Activated T-cell treated with anti-CD3 and anti-CD28 coated beads, Interleukin-2, amount 50 U/mL, for 72 hours (primary cell): ENCODE data around the gene CCDC54. TPM values are rescaled to one million over a fixed set of nuclear protein-coding genes. Genes with fewer than 3 reads are reported as not detected.
"Not testable (repeated sequence)": the region's sequence is repeated elsewhere in the genome, so short reads cannot be mapped to it uniquely, and the experiment has no call there.

Experiments
- ATAC-seq, 2 donors: fragments of 150-1000 bp; cut with Tn5 transposase; replicated peaks in 1 of 2; 2 replicates each; pipeline ENCODE4 v1.10.0; 2021; ENCODE audit warnings: moderate library complexity in 2 of 2, mild to moderate bottlenecking in 1 of 2
- DNase-seq, 2 donors: peaks; one replicate each; pipeline ENCODE4 v3.0.0; 2021 to 2022; ENCODE audit warnings: mixed read lengths in 1 of 2
- H3K27ac Mint-ChIP-seq: one replicate; pipeline ENCODE4 v1.8.0; 2022; ENCODE audit warnings: mild to moderate bottlenecking, moderate library complexity, mixed read lengths
- H3K27me3 Mint-ChIP-seq: one replicate; pipeline ENCODE4 v1.8.0; 2022; ENCODE audit warnings: low read depth, mixed read lengths
- H3K36me3 Mint-ChIP-seq, 2 donors: one replicate each; pipeline ENCODE4 v1.8.0; 2022; ENCODE audit warnings: mixed read lengths in 2 of 2, mild to moderate bottlenecking in 1 of 2; ENCODE audit not compliant: insufficient read depth in 2 of 2
- H3K4me1 Mint-ChIP-seq: one replicate; pipeline ENCODE4 v1.8.0; 2022; ENCODE audit warnings: low read depth, mixed read lengths
- H3K4me3 Mint-ChIP-seq, 2 donors: one replicate each; pipeline ENCODE4 v1.8.0; 2022; ENCODE audit warnings: mild to moderate bottlenecking in 2 of 2, mixed read lengths in 2 of 2, moderate library complexity in 2 of 2
- H3K9me3 Mint-ChIP-seq, 2 donors: one replicate each; pipeline ENCODE4 v1.8.0; 2022; ENCODE audit warnings: mixed read lengths in 2 of 2
- total RNA-seq, 2 donors: library from RNA; stranded (reverse); gene quantifications; one replicate each; pipeline ENCODE4 v1.2.3, GENCODE V29; 2022

CCDC54 gene
- total RNA-seq: not detected

DNA sequence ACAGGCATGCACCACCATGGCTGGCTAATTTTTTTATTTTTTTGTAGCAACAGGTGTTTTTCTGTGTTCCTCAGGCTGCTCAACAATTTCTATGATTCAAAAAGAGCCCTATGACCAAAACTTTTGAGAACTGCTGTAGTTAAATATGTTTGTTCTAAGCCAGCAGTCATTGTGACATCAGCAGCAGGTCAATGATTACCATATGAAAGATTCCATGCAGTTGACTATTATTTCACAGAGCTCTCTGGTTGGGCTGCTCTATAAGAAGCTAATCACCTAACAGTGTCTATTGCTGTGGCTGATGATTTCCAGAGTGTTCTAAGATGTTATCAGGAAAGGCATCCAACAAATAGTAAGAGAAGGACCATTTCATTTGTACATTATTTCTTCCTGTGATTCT lies at the start of gene CCDC54:
Gene CCDC54 (plus strand): TSS at position 289 of the 400 bp plus-strand sequence. CDS start 149 bp downstream, outside the sequence.
- DNase-seq (no peak), ATAC-seq (no peak)
- Mint-ChIP-seq H3K4me1 (no peaks in the 10 kb centered on the region), H3K9me3 (no peaks in the 10 kb centered on the region), H3K4me3 (no peak within 1 kb of the TSS), H3K36me3 (no peaks in the 10 kb centered on the region), H3K27me3 (peaks cover 23% of the 10 kb centered on the region), H3K27ac (no peak within 1 kb of the TSS)

DNA sequence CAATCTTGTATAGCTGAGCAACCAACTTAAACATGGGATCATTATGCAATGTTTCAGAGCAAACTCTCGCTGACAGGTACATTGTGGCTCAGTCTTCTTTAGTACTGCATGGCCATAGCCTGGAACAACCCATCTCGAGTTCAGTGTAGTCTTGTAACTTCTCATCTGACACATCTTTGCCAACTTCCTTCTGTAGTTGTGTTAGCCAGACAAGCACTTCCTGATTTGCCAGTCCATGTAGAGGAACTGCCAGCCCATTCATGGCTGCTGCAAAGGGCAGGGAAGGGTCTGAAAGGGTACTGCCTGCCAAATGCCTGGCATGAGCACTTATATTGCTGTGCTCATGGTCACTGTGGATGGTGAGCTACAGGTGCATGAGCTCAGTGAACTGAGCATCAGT lies 49.2 kb upstream of the CCDC54 start:
- H3K27ac Mint-ChIP-seq: no peak overlapping the region
- H3K4me1 Mint-ChIP-seq: no peaks in the 10 kb centered on the region
- no peak overlapping the region for H3K4me3 Mint-ChIP-seq
- no peak for ATAC-seq
- H3K9me3 Mint-ChIP-seq: no peaks in the 10 kb centered on the region
- H3K36me3 Mint-ChIP-seq: no peaks in the 10 kb centered on the region
- H3K27me3 Mint-ChIP-seq: no peaks in the 10 kb centered on the region
- DNase-seq: no peak

DNA sequence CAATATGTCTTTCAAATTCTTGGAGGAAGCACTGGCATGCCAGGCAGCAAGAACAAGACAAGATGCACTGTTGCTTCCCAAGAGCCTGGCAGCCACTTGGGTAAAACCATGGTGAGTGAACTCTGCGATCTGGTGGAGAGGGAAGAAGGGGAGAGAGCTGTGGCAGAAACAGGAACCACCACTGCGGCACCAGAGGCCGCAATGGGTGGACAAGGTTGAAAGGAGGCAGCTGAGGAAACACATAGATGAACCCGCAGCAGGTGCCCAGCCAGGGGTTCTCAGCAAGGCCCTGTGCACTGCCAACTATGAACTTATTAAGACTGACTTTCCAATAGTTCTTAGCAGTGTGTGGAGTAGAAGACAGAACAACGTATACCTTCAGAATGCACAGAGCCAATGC lies 48.2 kb upstream of the CCDC54 start:
- no peaks in the 10 kb centered on the region for H3K27me3 Mint-ChIP-seq
- no peak for DNase-seq
- H3K4me3 Mint-ChIP-seq: no peak overlapping the region
- no peak for ATAC-seq
- H3K36me3 Mint-ChIP-seq: no peaks in the 10 kb centered on the region
- no peak overlapping the region for H3K27ac Mint-ChIP-seq
- no peaks in the 10 kb centered on the region for H3K9me3 Mint-ChIP-seq
- H3K4me1 Mint-ChIP-seq: no peaks in the 10 kb centered on the region

DNA sequence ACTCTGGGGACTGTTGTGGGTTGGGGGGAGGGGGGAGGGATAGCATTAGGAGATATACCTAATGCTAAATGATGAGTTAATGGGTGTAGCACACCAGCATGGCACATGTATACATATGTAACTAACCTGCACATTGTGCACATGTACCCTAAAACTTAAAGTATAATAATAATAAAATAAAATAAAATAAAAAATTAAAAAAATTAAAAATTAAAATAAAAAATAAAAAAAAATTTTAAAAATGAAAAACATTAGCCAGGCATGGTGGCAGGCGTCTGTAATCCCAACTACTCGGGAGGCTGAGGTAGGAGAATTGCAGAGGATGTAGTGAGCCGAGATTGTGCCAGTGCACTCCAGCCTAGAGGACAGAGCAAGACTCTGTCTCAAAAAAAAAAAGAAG lies 37.5 kb upstream of the CCDC54 start:
- not testable (repeated sequence) for ATAC-seq, H3K4me3 Mint-ChIP-seq, H3K27me3 Mint-ChIP-seq, DNase-seq, H3K36me3 Mint-ChIP-seq, H3K27ac Mint-ChIP-seq, H3K9me3 Mint-ChIP-seq, H3K4me1 Mint-ChIP-seq

DNA sequence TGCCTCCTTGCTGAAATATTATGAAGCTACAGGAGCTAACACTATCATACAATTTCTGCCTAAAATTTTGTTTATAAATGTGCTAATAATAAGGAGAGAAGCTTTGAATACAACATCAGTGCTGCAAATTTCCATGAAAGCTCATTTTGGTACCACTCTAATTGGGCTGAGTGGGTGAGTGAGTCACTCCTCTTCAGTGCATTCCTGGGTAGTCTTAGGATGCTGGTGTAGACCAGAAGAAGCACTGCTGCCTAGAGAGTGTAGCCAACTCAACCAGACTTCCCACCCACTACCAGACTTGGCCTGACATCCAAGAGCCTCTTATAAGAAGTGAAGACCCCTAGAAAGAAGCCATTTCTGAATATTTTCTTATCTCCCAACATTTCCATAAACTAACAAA lies 32.5 kb upstream of the CCDC54 start:
- no peak for DNase-seq
- no peak overlapping the region for H3K4me3 Mint-ChIP-seq
- no peak overlapping the region for H3K27ac Mint-ChIP-seq
- H3K4me1 Mint-ChIP-seq: no peaks in the 10 kb centered on the region
- no peak for ATAC-seq
- no peaks in the 10 kb centered on the region for H3K36me3 Mint-ChIP-seq
- H3K9me3 Mint-ChIP-seq: no peaks in the 10 kb centered on the region
- peaks cover 14% of the 10 kb centered on the region for H3K27me3 Mint-ChIP-seq

DNA sequence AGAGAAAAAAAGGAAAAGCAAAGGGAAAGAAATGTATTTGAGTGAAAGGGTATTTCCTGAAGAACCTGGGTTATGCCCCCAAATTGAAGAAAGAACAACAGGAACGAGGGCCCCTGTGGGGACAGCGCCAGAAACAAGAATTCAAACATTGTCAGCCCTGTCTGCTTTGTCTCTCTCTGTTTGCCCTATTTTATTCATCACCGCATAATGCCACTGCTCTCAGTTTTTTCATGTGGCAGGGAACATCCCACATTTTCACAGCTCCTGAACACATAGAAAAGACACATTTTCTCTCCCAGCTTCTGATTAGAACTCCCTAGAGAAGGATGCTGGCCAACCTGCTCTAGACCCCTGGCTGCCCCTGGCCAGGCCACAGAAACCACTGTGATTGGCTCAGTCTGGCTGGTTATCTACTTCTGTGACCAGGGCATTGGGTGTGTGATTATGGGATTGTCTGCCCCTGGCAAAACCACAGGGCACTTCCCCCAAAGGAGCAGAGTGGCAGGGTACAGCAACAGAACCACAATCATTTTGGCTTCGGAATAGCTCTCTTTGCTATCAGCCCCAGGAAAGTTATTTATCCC lies 31.3 kb upstream of the CCDC54 start:
- Mint-ChIP-seq H3K9me3 (no peaks in the 10 kb centered on the region), H3K27me3 (peaks cover 14% of the 10 kb centered on the region), H3K36me3 (no peaks in the 10 kb centered on the region), H3K4me3 (no peak overlapping the region), H3K4me1 (no peaks in the 10 kb centered on the region), H3K27ac (no peak overlapping the region)
- ATAC-seq (no peak), DNase-seq (no peak)

DNA sequence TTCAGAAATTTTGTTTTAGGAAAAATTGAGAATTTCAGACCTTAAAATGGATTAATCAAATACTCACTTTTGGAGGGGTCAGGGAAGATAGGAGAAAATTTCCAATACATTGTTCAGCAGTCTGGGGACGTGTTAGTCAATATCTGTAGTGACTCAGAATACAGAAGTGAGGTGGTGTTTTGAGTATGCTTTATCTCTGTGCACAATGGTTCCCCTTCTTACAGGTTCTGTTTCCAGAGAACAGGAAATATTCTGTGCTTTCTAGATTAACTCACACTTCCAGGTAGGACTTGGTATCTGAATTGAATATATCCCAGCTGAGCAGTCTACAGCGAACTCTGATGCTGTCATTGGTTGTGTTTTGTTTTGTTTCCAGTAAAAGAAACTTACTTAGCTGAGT lies 30.7 kb upstream of the CCDC54 start:
- DNase-seq (no peak), ATAC-seq (peak in 1 of 2 donors; percentile 66)
- Mint-ChIP-seq H3K4me1 (no peaks in the 10 kb centered on the region), H3K27ac (no peak overlapping the region), H3K27me3 (peaks cover 14% of the 10 kb centered on the region), H3K36me3 (no peaks in the 10 kb centered on the region), H3K9me3 (no peaks in the 10 kb centered on the region), H3K4me3 (no peak overlapping the region)

DNA sequence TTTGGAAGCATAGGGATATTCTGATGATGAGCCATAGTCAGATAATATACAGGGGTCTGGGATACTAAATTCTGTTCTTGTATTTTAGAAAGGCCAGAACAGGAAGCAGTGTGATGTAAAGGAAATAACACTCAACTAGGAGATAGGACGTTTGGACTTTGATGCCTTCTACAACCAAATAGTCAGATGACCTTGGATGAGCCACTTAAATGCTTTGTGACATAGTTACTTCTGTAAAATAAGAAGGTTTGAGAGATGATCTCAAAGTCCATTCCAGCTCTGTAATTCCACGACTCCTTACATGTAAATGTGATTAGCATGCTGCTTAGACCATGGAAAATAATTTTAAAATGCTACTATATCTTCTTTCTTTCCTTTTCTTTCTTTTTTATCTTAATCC lies 29.5 kb upstream of the CCDC54 start:
- H3K4me1 Mint-ChIP-seq: no peaks in the 10 kb centered on the region

DNA sequence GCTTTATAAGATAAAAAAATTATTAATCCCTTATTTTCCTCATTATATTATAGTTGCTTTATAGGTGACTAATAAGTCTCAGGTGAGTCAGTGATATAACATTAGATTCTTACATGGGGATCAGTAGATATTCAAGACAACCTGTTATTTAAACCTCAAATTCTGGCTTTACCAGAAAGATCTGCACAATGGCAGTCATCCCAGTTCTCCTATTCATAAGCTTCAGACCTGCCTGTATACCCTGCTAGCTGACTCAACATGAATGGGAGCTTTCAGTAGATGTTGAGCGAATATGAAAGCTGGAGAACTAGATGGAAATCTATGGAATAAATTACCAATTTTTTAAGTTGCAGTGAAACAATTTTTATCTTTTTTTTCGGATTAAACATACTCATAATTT lies 20.5 kb upstream of the CCDC54 start:
- Mint-ChIP-seq H3K9me3 (peaks cover 0 to 3% of the 10 kb centered on the region in 2 donors), H3K36me3 (no peaks in the 10 kb centered on the region), H3K4me3 (no peak overlapping the region), H3K27ac (no peak overlapping the region), H3K27me3 (no peaks in the 10 kb centered on the region), H3K4me1 (no peaks in the 10 kb centered on the region)
- no peak for DNase-seq
- ATAC-seq: no peak

More for the DNA sequence above, 29.5 kb upstream of the CCDC54 start:
- no peak for DNase-seq
- ATAC-seq: no peak
- no peaks in the 10 kb centered on the region for H3K9me3 Mint-ChIP-seq
- H3K27ac Mint-ChIP-seq: no peak overlapping the region
- H3K36me3 Mint-ChIP-seq: no peaks in the 10 kb centered on the region
- H3K4me3 Mint-ChIP-seq: no peak overlapping the region
- peaks cover 7% of the 10 kb centered on the region for H3K27me3 Mint-ChIP-seq

DNA sequence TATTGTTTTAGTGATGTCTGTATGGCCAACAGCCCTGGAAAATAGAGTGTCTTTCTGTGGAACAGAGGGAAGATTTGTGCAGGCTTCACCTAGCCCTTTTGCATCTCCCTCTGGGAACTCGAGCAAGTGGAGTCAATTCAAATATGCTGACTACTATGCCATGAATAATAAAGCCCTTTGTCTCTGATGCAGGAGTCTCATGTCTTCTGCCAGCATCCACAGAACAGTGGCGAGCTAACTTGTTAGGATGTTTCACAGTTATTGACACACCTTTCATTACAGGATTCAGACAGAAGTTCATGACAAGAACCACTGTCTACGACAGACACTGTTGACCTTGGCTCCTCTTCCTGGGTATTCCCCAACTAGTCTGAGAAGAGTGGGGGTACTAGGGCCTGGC lies 15.6 kb upstream of the CCDC54 start:
- no peaks in the 10 kb centered on the region for H3K36me3 Mint-ChIP-seq
- H3K9me3 Mint-ChIP-seq: peaks cover 0 to 3% of the 10 kb centered on the region in 2 donors
- DNase-seq (no peak), ATAC-seq (no peak)
- H3K4me1 Mint-ChIP-seq: no peaks in the 10 kb centered on the region
- peaks cover 5% of the 10 kb centered on the region for H3K27me3 Mint-ChIP-seq
- H3K27ac Mint-ChIP-seq: no peak overlapping the region
- H3K4me3 Mint-ChIP-seq: no peak overlapping the region

DNA sequence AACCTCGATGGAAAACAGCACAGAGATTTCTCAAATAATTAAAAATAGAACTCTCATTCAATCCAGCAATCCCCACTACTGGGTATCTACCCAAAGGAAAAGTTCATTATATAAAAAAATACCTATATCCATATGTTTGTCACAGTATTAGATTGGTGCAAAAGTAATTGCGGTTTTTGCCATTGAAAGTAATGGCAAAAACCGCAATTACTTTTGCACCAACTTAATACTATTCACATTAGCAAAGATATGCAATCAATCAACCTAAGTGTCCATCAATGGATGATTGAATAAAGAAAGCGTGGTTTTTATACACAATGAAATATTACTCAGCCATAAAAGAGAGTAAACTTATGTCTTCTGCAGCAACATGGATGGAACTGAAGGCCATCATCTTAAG lies 12.2 kb upstream of the CCDC54 start:
- H3K9me3 Mint-ChIP-seq: peaks cover 0 to 3% of the 10 kb centered on the region in 2 donors
- H3K36me3 Mint-ChIP-seq: no peaks in the 10 kb centered on the region
- H3K4me3 Mint-ChIP-seq: no peak overlapping the region
- DNase-seq: no peak
- no peaks in the 10 kb centered on the region for H3K4me1 Mint-ChIP-seq
- H3K27ac Mint-ChIP-seq: no peak overlapping the region
- H3K27me3 Mint-ChIP-seq: peaks cover 5% of the 10 kb centered on the region
- no peak for ATAC-seq

DNA sequence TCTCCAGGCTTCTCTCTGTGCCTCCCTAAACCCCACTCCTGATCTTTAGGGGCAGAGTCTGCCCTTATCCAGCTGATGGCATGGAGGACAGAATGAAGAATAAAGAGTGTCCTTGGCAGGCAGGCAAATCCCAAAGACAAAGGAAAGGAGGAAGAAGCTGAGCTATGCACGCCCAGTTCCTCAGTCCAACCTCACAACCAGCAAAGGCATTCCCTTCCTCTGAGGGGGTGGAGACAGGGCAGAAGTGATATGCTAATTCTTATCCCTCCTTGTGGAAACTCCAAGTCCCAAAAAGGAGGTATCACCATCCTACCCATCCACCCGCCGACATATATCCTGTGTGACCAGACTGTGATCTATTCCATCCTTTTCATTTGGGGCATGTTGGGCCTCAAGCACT lies 10.5 kb upstream of the CCDC54 start:
- ATAC-seq: no peak
- H3K27me3 Mint-ChIP-seq: peaks cover 5% of the 10 kb centered on the region
- no peak overlapping the region for H3K4me3 Mint-ChIP-seq
- H3K4me1 Mint-ChIP-seq: no peaks in the 10 kb centered on the region
- H3K27ac Mint-ChIP-seq: no peak overlapping the region
- DNase-seq: no peak
- no peaks in the 10 kb centered on the region for H3K9me3 Mint-ChIP-seq
- H3K36me3 Mint-ChIP-seq: no peaks in the 10 kb centered on the region

DNA sequence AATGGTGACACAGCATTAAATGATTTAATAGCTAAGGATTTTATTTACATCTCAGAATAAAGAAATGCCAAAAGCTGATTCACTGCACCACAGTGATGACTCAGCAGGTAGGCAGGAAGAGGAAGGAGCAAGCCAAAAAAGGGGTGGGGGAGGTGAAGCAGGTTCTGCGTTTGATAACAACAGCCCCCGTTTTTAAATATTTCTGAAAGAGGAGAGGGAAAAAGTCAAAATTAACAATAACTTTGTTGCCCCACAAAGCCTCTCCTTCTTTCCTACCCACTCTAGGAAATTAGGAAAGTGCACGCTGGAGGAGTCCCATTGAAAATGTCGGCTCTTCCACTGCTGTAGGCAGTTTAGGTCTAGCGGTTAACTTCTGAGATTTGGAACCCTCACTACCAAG lies 9.9 kb upstream of the CCDC54 start:
- H3K4me3 Mint-ChIP-seq: no peak overlapping the region

DNA sequence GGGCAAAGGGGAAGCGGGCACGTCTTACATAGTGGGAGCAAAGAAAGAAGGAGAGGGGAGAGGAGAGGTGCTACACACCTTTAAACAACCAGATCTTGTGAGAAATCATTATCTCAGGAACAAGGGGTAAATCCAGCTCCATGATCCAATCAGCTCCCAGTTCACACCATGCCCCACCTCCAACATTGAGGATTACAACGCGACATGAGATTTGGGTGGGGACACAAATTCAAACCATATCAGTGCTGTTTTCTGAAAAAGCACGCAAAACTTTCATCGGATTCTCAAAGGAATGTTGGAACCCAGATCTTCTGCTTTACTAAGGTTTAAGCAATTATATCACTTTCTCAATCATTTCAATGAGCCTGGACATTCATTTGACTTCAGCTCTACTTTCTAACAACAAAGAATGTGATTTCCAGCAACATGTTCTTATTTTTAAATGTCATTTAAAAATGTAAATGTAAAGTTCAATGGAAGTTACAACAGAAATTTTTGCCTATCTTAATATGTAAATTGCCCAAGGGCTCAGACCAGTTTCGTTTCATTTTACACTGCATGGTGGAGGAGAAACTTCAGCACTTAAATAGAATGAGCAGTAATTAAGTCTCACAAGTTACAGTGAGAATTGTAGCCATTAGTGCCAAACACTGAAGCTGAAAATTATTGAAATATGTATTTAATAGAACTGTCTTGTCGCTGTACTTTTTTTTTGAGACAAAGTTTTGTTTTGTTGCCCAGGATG lies 8.4 kb upstream of the CCDC54 start:
- Mint-ChIP-seq H3K4me1 (no peaks in the 10 kb centered on the region), H3K4me3 (no peak overlapping the region), H3K36me3 (no peaks in the 10 kb centered on the region), H3K9me3 (no peaks in the 10 kb centered on the region), H3K27me3 (peaks cover 5% of the 10 kb centered on the region), H3K27ac (no peak overlapping the region)
- ATAC-seq (no peak), DNase-seq (no peak)

More for the DNA sequence above, 9.9 kb upstream of the CCDC54 start:
- no peaks in the 10 kb centered on the region for H3K36me3 Mint-ChIP-seq
- H3K9me3 Mint-ChIP-seq: no peaks in the 10 kb centered on the region
- no peak for ATAC-seq
- no peak overlapping the region for H3K27ac Mint-ChIP-seq
- H3K4me1 Mint-ChIP-seq: no peaks in the 10 kb centered on the region
- peaks cover 5% of the 10 kb centered on the region for H3K27me3 Mint-ChIP-seq
- DNase-seq: peak in 1 of 2 donors; percentile 10
